H1 (cell line): ENCODE results near the gene MTF1. TPM values are rescaled to one million over a fixed set of nuclear protein-coding genes. Genes with fewer than 3 reads are reported as not detected.
A peak's percentile ranks its signal among the peaks of the same experiment; 100 is the strongest.

Experiments used
- CTCF ChIA-PET: fragments of 300-600 bp; sonication (Branson Sonifier 250); formaldehyde crosslinking; loops from one replicate; lab custom pipeline; 2021; ENCODE audit not compliant: partially characterized antibody; lab: Charles Lee
- POLR2A ChIA-PET: fragments of 300-600 bp; sonication (Branson Sonifier 250); formaldehyde crosslinking; loops from one replicate; lab custom pipeline; 2021; ENCODE audit warnings: inconsistent platforms; ENCODE audit not compliant: partially characterized antibody; lab: Charles Lee
- DNase-seq, 2 experiments: peaks; one replicate each; pipeline versions ENCODE4 v3.0.0 to v3.0.0-alpha.2; 2010 to 2022; ENCODE audit warnings: low spot score in 2 of 2, low read depth in 1 of 2, mixed read lengths in 1 of 2
- FAIRE-seq: peaks from 2 replicates; lab custom pipeline; 2011; peaks lifted over from hg19 to GRCh38; lab: Jason Lieb, UNC
- H2AFZ ChIP-seq: 2 replicates; pipeline ENCODE4 v1.8.1; 2012; ENCODE audit warnings: low read length, inconsistent platforms
- H2AK5ac ChIP-seq: 2 replicates; pipeline ENCODE4 v1.6.1; 2013; ENCODE audit warnings: low read depth, low read length
- H2BK120ac ChIP-seq: replicated peaks from 2 replicates; pipeline ENCODE3; 2013; ENCODE audit warnings: low read depth, low read length, inconsistent platforms
- H2BK12ac ChIP-seq: 2 replicates; pipeline ENCODE4 v1.6.1; 2013; ENCODE audit warnings: low read depth, low read length
- H2BK15ac ChIP-seq: 2 replicates; pipeline ENCODE4 v1.6.1; 2013; ENCODE audit warnings: low read length
- H2BK20ac ChIP-seq: 2 replicates; pipeline ENCODE4 v1.6.1; 2013; ENCODE audit warnings: low read length
- H2BK5ac ChIP-seq: 2 replicates; pipeline ENCODE4 v1.6.1; 2013; ENCODE audit warnings: low read depth, low read length
- H3K14ac ChIP-seq: 2 replicates; pipeline ENCODE4 v1.6.1; 2013; ENCODE audit warnings: inconsistent platforms; ENCODE audit not compliant: insufficient read length
- H3K18ac ChIP-seq: 2 replicates; pipeline ENCODE4 v1.6.1; 2013; ENCODE audit warnings: low read length; ENCODE audit errors: extremely low read depth
- H3K23ac ChIP-seq: 2 replicates; pipeline ENCODE4 v1.6.1; 2013; ENCODE audit warnings: inconsistent platforms; ENCODE audit not compliant: insufficient read length
- H3K23me2 ChIP-seq: 2 replicates; pipeline ENCODE4 v1.6.1; 2013; ENCODE audit warnings: low read depth, low read length
- H3K27ac ChIP-seq: 2 replicates; pipeline ENCODE4 v1.6.1; 2011; ENCODE audit warnings: low read depth, low read length, inconsistent platforms
- H3K27me3 ChIP-seq, 4 experiments: replicated peaks in 1 of 4; 1 replicate in 1 of 4; 2 replicates in 3 of 4; pipeline versions ENCODE4 v1.6.1 to v1.8.1; 2011 to 2013; ENCODE audit warnings: low read length in 3 of 4, mild to moderate bottlenecking in 3 of 4, inconsistent platforms in 2 of 4, mixed read lengths in 2 of 4, moderate library complexity in 1 of 4; ENCODE audit not compliant: control insufficient read depth in 3 of 4, insufficient read depth in 3 of 4; ENCODE audit errors: extremely low read depth in 1 of 4
- H3K36me3 ChIP-seq, 4 experiments: 2 replicates each; pipeline versions ENCODE4 v1.6.1 to v1.8.1; 2011 to 2013; ENCODE audit warnings: mild to moderate bottlenecking in 4 of 4, low read length in 3 of 4, moderate library complexity in 2 of 4, control low read depth in 1 of 4, inconsistent platforms in 1 of 4; ENCODE audit not compliant: insufficient read depth in 4 of 4, control insufficient read depth in 2 of 4
- H3K4ac ChIP-seq: replicated peaks from 2 replicates; pipeline ENCODE3; 2013; ENCODE audit warnings: low read length, low read depth, mixed read lengths, inconsistent platforms; ENCODE audit not compliant: insufficient read length
- H3K4me1 ChIP-seq, 4 experiments: replicated peaks in 1 of 4; 1 replicate in 1 of 4; 2 replicates in 3 of 4; pipeline versions ENCODE4 v1.6.1 to v1.8.1; 2011 to 2013; ENCODE audit warnings: low read length in 3 of 4, inconsistent platforms in 2 of 4, mixed read lengths in 1 of 4; ENCODE audit not compliant: insufficient read depth in 4 of 4, control insufficient read depth in 3 of 4
- H3K4me2 ChIP-seq, 2 experiments: 2 replicates each; pipeline versions ENCODE4 v1.6.1 to v1.8.1; 2011 to 2013; ENCODE audit warnings: low read depth in 2 of 2, low read length in 2 of 2, control low read depth in 1 of 2, inconsistent platforms in 1 of 2, mild to moderate bottlenecking in 1 of 2; ENCODE audit not compliant: insufficient read depth in 1 of 2
- H3K4me3 ChIP-seq, 4 experiments: fragments of 200-600, 300-600 bp in 1 of 4; sonication (generic), shearing (Covaris generic), sonication (Bioruptor Twin) in 1 of 4; 2 replicates each; pipeline versions ENCODE4 v1.5.1 to v1.8.1; 2011 to 2016; ENCODE audit warnings: low read length in 4 of 4, low read depth in 3 of 4, control low read depth in 2 of 4, inconsistent platforms in 2 of 4, mild to moderate bottlenecking in 2 of 4, mixed read lengths in 1 of 4, moderate library complexity in 1 of 4; ENCODE audit not compliant: insufficient read depth in 2 of 4; ENCODE audit errors: extremely low read depth in 1 of 4
- H3K56ac ChIP-seq: replicated peaks from 2 replicates; pipeline ENCODE3; 2013; ENCODE audit warnings: low read depth, mild to moderate bottlenecking, mixed read lengths, low read length, inconsistent platforms; ENCODE audit not compliant: insufficient read length
- H3K79me1 ChIP-seq: 2 replicates; pipeline ENCODE4 v1.6.1; 2013; ENCODE audit warnings: low read depth, low read length, control low read depth
- H3K79me2 ChIP-seq, 2 experiments: 2 replicates each; pipeline versions ENCODE4 v1.6.1 to v1.8.1; 2012 to 2013; ENCODE audit warnings: low read length in 2 of 2, mild to moderate bottlenecking in 2 of 2, inconsistent platforms in 1 of 2; ENCODE audit not compliant: insufficient read depth in 2 of 2, control insufficient read depth in 1 of 2
- H3K9ac ChIP-seq, 4 experiments: replicated peaks in 1 of 4; 1 replicate in 1 of 4; 2 replicates in 3 of 4; pipeline versions ENCODE4 v1.6.1 to v1.8.1; 2011 to 2013; ENCODE audit warnings: low read depth in 3 of 4, low read length in 3 of 4, control low read depth in 2 of 4, mild to moderate bottlenecking in 2 of 4, moderate library complexity in 2 of 4, inconsistent platforms in 1 of 4; ENCODE audit errors: extremely low read depth in 1 of 4
- H3K9me3 ChIP-seq, 2 experiments: 2 replicates each; pipeline versions ENCODE4 v1.6.1 to v1.8.1; 2012 to 2013; ENCODE audit warnings: mild to moderate bottlenecking in 2 of 2, moderate library complexity in 2 of 2, control low read depth in 1 of 2, inconsistent platforms in 1 of 2, low read depth in 1 of 2, low read length in 1 of 2, mixed read lengths in 1 of 2; ENCODE audit not compliant: insufficient read depth in 2 of 2
- H4K20me1 ChIP-seq, 2 experiments: replicated peaks in 1 of 2; 2 replicates each; pipeline versions ENCODE3 to v1.8.1; 2011 to 2013; ENCODE audit warnings: inconsistent platforms in 2 of 2, low read length in 2 of 2, mild to moderate bottlenecking in 1 of 2; ENCODE audit not compliant: insufficient read depth in 2 of 2, control insufficient read depth in 1 of 2
- H4K5ac ChIP-seq: 2 replicates; pipeline ENCODE4 v1.6.1; 2013; ENCODE audit warnings: low read length, low read depth, mixed read lengths, inconsistent platforms; ENCODE audit not compliant: insufficient read length
- H4K8ac ChIP-seq: 2 replicates; pipeline ENCODE4 v1.8.0; 2013; ENCODE audit warnings: mild to moderate bottlenecking, moderate library complexity, low read length, inconsistent platforms; ENCODE audit not compliant: insufficient read depth; ENCODE audit errors: extremely low read depth
- H4K91ac ChIP-seq: replicated peaks from 2 replicates; pipeline ENCODE3; 2013; ENCODE audit warnings: low read length, mixed read lengths, inconsistent platforms; ENCODE audit not compliant: insufficient read length
- CTBP2 ChIP-seq: IDR thresholded peaks from 2 replicates; pipeline ENCODE4 v1.7.0; 2011; ENCODE audit warnings: borderline replicate concordance, mild to moderate bottlenecking, moderate library complexity, mixed read lengths, low read length; ENCODE audit not compliant: insufficient read depth, insufficient read length
- HDAC2 ChIP-seq, 2 experiments: fragments of 300-600 bp in 1 of 2; sonication (generic) in 1 of 2; IDR thresholded peaks; 2 replicates each; pipeline ENCODE4 v1.6.1; 2011 to 2012; ENCODE audit warnings: low read depth in 2 of 2, low read length in 2 of 2, mild to moderate bottlenecking in 2 of 2, moderate library complexity in 2 of 2, borderline replicate concordance in 1 of 2, inconsistent platforms in 1 of 2
- MAX ChIP-seq: IDR thresholded peaks from 2 replicates; pipeline ENCODE4 v1.6.1; 2012; ENCODE audit warnings: inconsistent platforms
- SIN3A ChIP-seq, 2 experiments: IDR thresholded peaks in 1 of 2; conservative IDR thresholded peaks in 1 of 2; 2 replicates each; pipeline ENCODE4 v1.6.1; 2011 to 2012; ENCODE audit warnings: low read length in 2 of 2, improper control_type of control experiment in 1 of 2, low read depth in 1 of 2, mild to moderate bottlenecking in 1 of 2
- TAF7 ChIP-seq: optimal IDR thresholded peaks from 2 replicates; pipeline ENCODE3; 2011; ENCODE audit warnings: low read depth, mild to moderate bottlenecking, inconsistent platforms, low read length, moderate library complexity, borderline replicate concordance
- WGBS, 2 experiments: shearing (Covaris generic) in 1 of 2; methylation state at CpG; one replicate each; pipeline versions ENCODE4 v1.1.6 to v1.1.7; 2013 to 2015; ENCODE audit warnings: low lambda C conversion rate in 2 of 2, mixed read lengths in 2 of 2, inconsistent platforms in 1 of 2, low coverage in 1 of 2, missing lambda C conversion rate in 1 of 2; ENCODE audit not compliant: insufficient replicate concordance in 2 of 2, insufficient coverage in 1 of 2, insufficient read length in 1 of 2; ENCODE audit errors: extremely low coverage in 1 of 2, missing lambda C conversion rate in 1 of 2; 5-methylcytosine and 5-hydroxymethylcytosine counted together
- polyA plus RNA-seq, 7 experiments: library from polyadenylated mRNA; depleted of rRNA in 3 of 7; stranded (reverse) in 5 of 7; unstranded in 2 of 7; fragments of >200 nt in 5 of 7; fragments of 200-250 nt in 2 of 7; gene quantifications; 1 replicate in 5 of 7; 2 replicates in 1 of 7; 4 replicates in 1 of 7; pipeline versions ENCODE4 v1.2.1 to v1.2.3, GENCODE V29; 2011 to 2013; ENCODE audit warnings: missing spikeins in 2 of 7, mixed read lengths in 2 of 7
- total RNA-seq: library from RNA; stranded (reverse); fragmentation: NEBNext Ultra II Directional; extraction: Animal tissue kit (Norgen Biotek cat#: 25700); gene quantifications from 2 replicates; pipeline ENCODE4 v1.2.1, GENCODE V29; 2021

Gene MTF1
- total and polyA plus RNA-seq, 2 of the 8 experiments (the other 6 are each of a cell fraction or from before 2014, with no cell fraction given) = 4.0 to 15.5 TPM

DNA sequence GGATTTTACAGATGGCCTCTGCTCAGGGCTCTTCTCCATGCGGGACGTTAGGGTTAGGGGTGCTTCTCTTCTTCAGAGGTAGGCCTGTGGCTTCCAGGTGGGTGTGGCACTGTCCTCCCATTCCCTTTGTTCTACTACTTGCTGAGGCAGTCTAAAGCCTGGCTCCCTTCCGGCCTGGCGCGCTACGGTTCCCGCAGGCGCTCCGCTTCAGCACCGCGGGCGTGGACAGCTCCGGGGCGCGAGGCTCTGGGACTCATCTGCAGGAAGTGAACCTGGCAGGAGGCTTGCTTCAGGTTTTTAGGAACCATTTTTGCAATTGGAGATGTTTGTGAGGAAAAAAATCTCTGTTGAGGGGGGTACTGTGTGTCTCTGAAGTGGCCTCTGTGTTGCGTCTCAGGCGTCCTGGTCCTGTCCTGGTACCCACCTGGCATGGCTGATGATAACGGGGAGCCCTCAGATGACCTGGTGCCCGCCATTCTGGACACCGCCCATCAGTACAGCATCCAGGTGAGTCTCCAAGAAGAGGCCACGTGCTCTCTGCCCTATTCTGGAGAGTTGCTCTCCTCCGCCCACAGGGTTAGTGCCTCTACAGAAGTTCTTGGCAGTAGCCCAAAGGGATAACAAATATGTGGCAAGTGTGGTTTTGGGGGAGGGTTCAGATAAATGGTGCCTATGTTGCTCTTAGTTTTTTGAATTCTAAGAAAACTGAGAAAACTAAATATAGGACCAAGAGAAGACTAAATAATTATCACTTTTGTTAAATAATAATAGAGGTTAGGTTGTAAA lies 63.9 kb downstream of the MTF1 start:
- peaks cover 0 to 5% (median 0%) of the 10 kb centered on the region in 4 experiments; a peak in 4 of 8 replicates for H3K36me3 ChIP-seq
- H4K20me1 ChIP-seq = peaks cover 0 to 9% of the 10 kb centered on the region in 2 experiments
- ChIA-PET CTCF (no interaction called here), POLR2A (interaction anchor here (0.5 to 1.9 kb wide), 6 partner anchors 10 to 111 kb away, joined by 3 to 24 read pairs (median 4); partner anchors contain the start of genes C1orf122, EPHA10, MTF1 and YRDC)
- no peak overlapping the region for H2BK12ac ChIP-seq
- H3K23me2 ChIP-seq = peaks cover 8% of the 10 kb centered on the region
- H3K79me1 ChIP-seq = no peaks in the 10 kb centered on the region
- no peak overlapping the region for H2AFZ ChIP-seq
- H2BK15ac ChIP-seq = no peak overlapping the region
- no peak overlapping the region for H4K8ac ChIP-seq
- H3K9me3 ChIP-seq = no peaks in the 10 kb centered on the region
- peaks cover 0 to 7% (median 5%) of the 10 kb centered on the region in 4 experiments; a peak in 6 of 7 replicates for H3K4me1 ChIP-seq
- H3K56ac ChIP-seq = no peak overlapping the region
- peak overlapping the region in 1 of 4 experiments; percentile 2; a peak in 1 of 7 replicates for H3K9ac ChIP-seq
- H3K18ac ChIP-seq = no peak overlapping the region; the same call in 1 of the 2 replicates
- H3K14ac ChIP-seq = no peak overlapping the region
- no peak overlapping the region for H2BK20ac ChIP-seq
- H2BK5ac ChIP-seq = no peak overlapping the region
- no peak overlapping the region for H2BK120ac ChIP-seq
- 26% methylated on average over 22 of the region's 22 CpGs; no CpG with 5 or more reads in 1 of the 2 experiments for WGBS, 2 experiments
- no peak overlapping the region for H3K27ac ChIP-seq
- H4K91ac ChIP-seq = no peak overlapping the region
- H3K4ac ChIP-seq = no peak overlapping the region
- H3K4me3 ChIP-seq = peak overlapping the region in 2 of 4 experiments; percentile 72 to 79; a peak in 3 of 8 replicates
- peak overlapping the region; percentile 79 to 80 for H3K4me2 ChIP-seq
- H3K27me3 ChIP-seq = peaks cover 10 to 36% (median 31%) of the 10 kb centered on the region in 4 experiments
- no peak overlapping the region for H3K23ac ChIP-seq
- peak; percentile 66 for FAIRE-seq
- DNase-seq = peak; percentile 61 to 92
- no peak overlapping the region for H2AK5ac ChIP-seq
- H4K5ac ChIP-seq = no peak overlapping the region
- no peaks in the 10 kb centered on the region for H3K79me2 ChIP-seq
- TF ChIP-seq MAX = peak; percentile 92
- peak; percentile 98 to 99 for TF ChIP-seq SIN3A (conservative IDR thresholded peaks at IDR 0.05 in 1 of 2, IDR thresholded peaks at IDR 0.05 in 1 of 2; ENCODE audit: low read depth in 1 of 2, low read length in 2 of 2)
- TF ChIP-seq TAF7 = peak; percentile 47
- TF ChIP-seq CTBP2 = no peak
- peak; percentile 88 to 90; a peak in 3 of 4 replicates for TF ChIP-seq HDAC2 (IDR thresholded peaks at IDR 0.05; ENCODE audit: borderline replicate concordance in 1 of 2, low read depth in 2 of 2, low read length in 2 of 2)
